Activated T-cell treated with anti-CD3 and anti-CD28 coated beads, Interleukin-2, amount 50 U/mL, for 72 hours (primary cell): ENCODE results near the gene TRIO. TPM values are rescaled to one million over a fixed set of nuclear protein-coding genes. Genes with fewer than 3 reads are reported as not detected.

ENCODE experiments used
- ATAC-seq, 2 donors: fragments of 150-1000 bp; cut with Tn5 transposase; replicated peaks in 1 of 2; 2 replicates each; pipeline ENCODE4 v1.10.0; 2021; ENCODE audit warnings: moderate library complexity in 2 of 2, mild to moderate bottlenecking in 1 of 2
- DNase-seq, 2 donors: peaks; one replicate each; pipeline ENCODE4 v3.0.0; 2021 to 2022; ENCODE audit warnings: mixed read lengths in 1 of 2
- H3K27ac Mint-ChIP-seq: one replicate; pipeline ENCODE4 v1.8.0; 2022; ENCODE audit warnings: mild to moderate bottlenecking, moderate library complexity, mixed read lengths
- H3K27me3 Mint-ChIP-seq: one replicate; pipeline ENCODE4 v1.8.0; 2022; ENCODE audit warnings: low read depth, mixed read lengths
- H3K36me3 Mint-ChIP-seq, 2 donors: one replicate each; pipeline ENCODE4 v1.8.0; 2022; ENCODE audit warnings: mixed read lengths in 2 of 2, mild to moderate bottlenecking in 1 of 2; ENCODE audit not compliant: insufficient read depth in 2 of 2
- H3K4me1 Mint-ChIP-seq: one replicate; pipeline ENCODE4 v1.8.0; 2022; ENCODE audit warnings: low read depth, mixed read lengths
- H3K4me3 Mint-ChIP-seq, 2 donors: one replicate each; pipeline ENCODE4 v1.8.0; 2022; ENCODE audit warnings: mild to moderate bottlenecking in 2 of 2, mixed read lengths in 2 of 2, moderate library complexity in 2 of 2
- H3K9me3 Mint-ChIP-seq, 2 donors: one replicate each; pipeline ENCODE4 v1.8.0; 2022; ENCODE audit warnings: mixed read lengths in 2 of 2
- total RNA-seq, 2 donors: library from RNA; stranded (reverse); gene quantifications; one replicate each; pipeline ENCODE4 v1.2.3, GENCODE V29; 2022

The TRIO gene
- total RNA-seq, 2 donors from 2014 or later = 13.2 to 14.0 TPM

- Mint-ChIP-seq H3K27ac (no peak overlapping the region), H3K9me3 (no peaks in the 10 kb centered on the region), H3K4me3 (no peak overlapping the region), H3K36me3 (no peaks in the 10 kb centered on the region), H3K27me3 (peaks cover 2% of the 10 kb centered on the region), H3K4me1 (no peaks in the 10 kb centered on the region)
- no peak for DNase-seq
- no peak for ATAC-seq
Measured at GRCh38 chr5:14242447-14242846, 99.3 kb downstream of the TRIO start.

DNA sequence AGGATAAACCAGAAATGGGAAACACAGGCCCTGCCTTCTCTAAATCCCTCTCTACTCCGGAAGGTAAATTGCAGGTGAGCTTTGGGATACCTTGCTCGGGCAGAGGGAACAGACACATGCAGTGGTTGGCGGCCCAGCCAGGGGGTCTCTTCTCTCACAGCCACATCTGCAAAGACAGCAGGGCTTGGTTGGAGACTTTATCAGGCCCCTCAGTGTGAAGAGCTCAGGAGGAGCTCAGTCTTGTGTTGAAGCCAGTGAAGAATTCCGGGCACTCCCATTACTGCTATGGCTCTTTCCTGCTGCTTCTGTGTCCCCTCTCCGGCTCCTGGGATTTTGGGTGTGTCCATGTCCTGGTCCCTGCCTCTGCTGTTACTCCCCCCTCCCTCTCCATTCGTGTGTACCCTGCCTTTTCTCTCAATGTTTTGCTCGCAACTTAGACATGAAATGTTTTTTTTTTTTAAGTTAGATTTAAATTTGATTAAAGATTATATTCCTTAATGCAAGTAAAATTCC is 99.8 kb downstream of the TRIO start:
- no peaks in the 10 kb centered on the region for H3K9me3 Mint-ChIP-seq
- no peak overlapping the region for H3K4me3 Mint-ChIP-seq
- no peaks in the 10 kb centered on the region for H3K36me3 Mint-ChIP-seq
- no peak for DNase-seq
- no peaks in the 10 kb centered on the region for H3K4me1 Mint-ChIP-seq
- H3K27me3 Mint-ChIP-seq = no peaks in the 10 kb centered on the region
- no peak for ATAC-seq
- H3K27ac Mint-ChIP-seq = no peak overlapping the region

GRCh38 chr5:14243766-14244165 is 100.6 kb downstream of the TRIO start:
- H3K4me3 Mint-ChIP-seq = no peak overlapping the region
- no peak for ATAC-seq
- no peak for DNase-seq
- no peaks in the 10 kb centered on the region for H3K36me3 Mint-ChIP-seq
- no peak overlapping the region for H3K27ac Mint-ChIP-seq
- no peaks in the 10 kb centered on the region for H3K4me1 Mint-ChIP-seq
- H3K9me3 Mint-ChIP-seq = no peaks in the 10 kb centered on the region
- H3K27me3 Mint-ChIP-seq = peaks cover 2% of the 10 kb centered on the region

- H3K27me3 Mint-ChIP-seq = peaks cover 8% of the 10 kb centered on the region
- no peak for ATAC-seq
- H3K9me3 Mint-ChIP-seq = no peaks in the 10 kb centered on the region
- no peak for DNase-seq
- no peak overlapping the region for H3K27ac Mint-ChIP-seq
- no peaks in the 10 kb centered on the region for H3K4me1 Mint-ChIP-seq
- no peaks in the 10 kb centered on the region for H3K36me3 Mint-ChIP-seq
- H3K4me3 Mint-ChIP-seq = no peak overlapping the region
Measured at GRCh38 chr5:14244721-14245120, 101.6 kb downstream of the TRIO start.

GRCh38 chr5:14245132-14245925 is 102.2 kb downstream of the TRIO start:
- H3K36me3 Mint-ChIP-seq = no peaks in the 10 kb centered on the region
- no peak for DNase-seq
- peaks cover 8% of the 10 kb centered on the region for H3K27me3 Mint-ChIP-seq
- H3K27ac Mint-ChIP-seq = no peak overlapping the region
- no peak overlapping the region for H3K4me3 Mint-ChIP-seq
- ATAC-seq = no peak
- H3K4me1 Mint-ChIP-seq = no peaks in the 10 kb centered on the region
- H3K9me3 Mint-ChIP-seq = no peaks in the 10 kb centered on the region

- no peaks in the 10 kb centered on the region for H3K36me3 Mint-ChIP-seq
- H3K4me1 Mint-ChIP-seq = peaks cover 2% of the 10 kb centered on the region
- H3K27ac Mint-ChIP-seq = no peak overlapping the region
- no peak for ATAC-seq
- H3K4me3 Mint-ChIP-seq = no peak overlapping the region
- peaks cover 8% of the 10 kb centered on the region for H3K27me3 Mint-ChIP-seq
- no peak for DNase-seq
- no peaks in the 10 kb centered on the region for H3K9me3 Mint-ChIP-seq
Measured at GRCh38 chr5:14246350-14247053, 103.4 kb downstream of the TRIO start.

DNA sequence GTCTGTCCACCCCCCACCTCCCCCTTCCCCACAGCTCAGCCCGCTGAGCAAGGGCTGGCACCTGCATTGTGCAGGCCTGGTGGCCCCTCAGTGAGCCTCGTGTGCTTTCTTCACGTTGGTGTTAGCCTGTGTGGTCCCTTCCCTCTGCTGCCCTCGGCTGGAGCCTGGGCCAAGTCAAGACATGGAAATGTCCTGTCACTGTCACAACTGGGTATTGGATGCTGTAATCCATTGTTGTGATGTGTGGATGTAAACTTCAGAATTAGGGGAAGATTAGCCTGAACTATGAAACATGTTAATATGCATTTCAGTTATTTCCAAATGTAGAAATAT is 103.9 kb downstream of the TRIO start:
- no peaks in the 10 kb centered on the region for H3K36me3 Mint-ChIP-seq
- peaks cover 8% of the 10 kb centered on the region for H3K27me3 Mint-ChIP-seq
- DNase-seq (no peak), ATAC-seq (no peak)
- no peak overlapping the region for H3K27ac Mint-ChIP-seq
- H3K4me1 Mint-ChIP-seq = peaks cover 7% of the 10 kb centered on the region
- H3K9me3 Mint-ChIP-seq = no peaks in the 10 kb centered on the region
- no peak overlapping the region for H3K4me3 Mint-ChIP-seq

DNA sequence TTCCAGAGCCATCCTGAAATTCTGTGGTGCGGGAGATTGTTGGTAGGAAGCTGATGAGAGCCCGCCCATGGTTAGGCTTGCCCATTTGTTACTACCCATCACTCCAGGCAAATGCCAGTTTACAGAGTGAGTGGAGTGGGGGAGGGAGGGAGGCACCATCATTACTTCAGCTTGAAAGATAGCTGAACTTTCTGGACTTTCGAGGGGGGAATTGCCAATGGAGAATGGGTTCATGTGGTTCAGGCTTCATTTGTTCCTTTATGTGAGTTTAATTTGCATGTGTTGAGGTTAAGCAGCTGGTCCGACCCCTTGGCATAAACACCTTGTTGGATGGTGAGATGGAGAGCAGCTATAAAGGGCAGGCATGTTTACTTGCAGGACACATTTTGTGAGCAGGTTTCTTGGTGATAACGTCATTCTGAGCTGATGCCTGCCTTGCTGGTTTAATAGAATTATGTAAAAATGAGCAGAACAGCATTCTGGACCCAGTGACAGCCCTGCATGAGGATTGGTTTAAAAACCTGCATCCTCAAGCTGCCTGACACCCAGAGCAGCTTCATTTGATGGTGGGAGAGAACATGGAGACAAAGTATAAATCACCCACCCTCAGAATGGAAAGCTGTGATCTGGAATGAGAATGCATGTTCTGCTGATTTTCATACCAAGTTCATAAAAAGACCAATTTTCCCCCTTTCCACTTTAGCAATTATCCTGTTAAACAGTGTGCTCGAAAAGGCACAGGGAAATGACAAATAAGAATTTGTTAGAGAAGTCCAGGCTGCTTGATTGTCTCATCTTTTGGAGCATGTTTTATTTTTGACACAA is 106.3 kb downstream of the TRIO start:
- DNase-seq (no peak), ATAC-seq (no peak)
- Mint-ChIP-seq H3K4me3 (no peak overlapping the region), H3K27me3 (peaks cover 8% of the 10 kb centered on the region), H3K4me1 (peaks cover 10% of the 10 kb centered on the region), H3K9me3 (no peaks in the 10 kb centered on the region), H3K27ac (no peak overlapping the region), H3K36me3 (no peaks in the 10 kb centered on the region)

DNA sequence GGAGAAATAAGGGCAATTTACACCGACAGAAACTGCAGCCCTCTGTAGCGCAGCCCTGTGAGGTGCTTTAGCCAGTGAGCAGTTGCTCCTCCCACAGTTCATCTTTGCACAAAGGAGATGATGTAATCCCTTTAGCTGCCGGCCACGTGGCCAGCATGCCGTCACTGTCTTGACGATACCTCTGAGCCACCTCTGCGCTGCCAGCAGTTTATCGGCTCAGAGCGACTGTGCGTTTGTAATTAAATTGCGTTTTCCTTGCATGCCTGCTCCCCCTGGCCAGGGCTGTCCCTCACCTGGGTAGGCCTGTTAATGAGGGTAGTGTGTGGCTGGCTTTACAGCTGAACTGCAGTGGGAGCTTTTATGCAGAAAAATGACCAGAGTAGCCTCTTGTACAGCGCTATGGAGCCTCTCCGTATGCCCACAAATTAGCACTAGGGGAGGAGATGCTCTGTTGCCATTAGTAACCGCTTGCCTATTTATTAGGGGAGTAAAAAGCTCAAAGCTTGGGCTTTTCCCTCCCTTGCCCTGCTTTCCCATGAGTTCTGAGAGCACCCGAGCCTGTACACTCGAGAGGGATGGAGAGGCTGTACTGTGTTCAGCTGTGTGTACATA is 107.0 kb downstream of the TRIO start:
- Mint-ChIP-seq H3K27ac (no peak overlapping the region), H3K36me3 (no peaks in the 10 kb centered on the region)

GRCh38 chr5:14250748-14251701 is 107.9 kb downstream of the TRIO start:
- no peak overlapping the region for H3K27ac Mint-ChIP-seq
- peaks cover 0 to 2% of the 10 kb centered on the region in 2 donors for H3K36me3 Mint-ChIP-seq
- H3K4me1 Mint-ChIP-seq = peaks cover 11% of the 10 kb centered on the region
- H3K4me3 Mint-ChIP-seq = no peak overlapping the region
- peaks cover 2% of the 10 kb centered on the region in 2 donors for H3K9me3 Mint-ChIP-seq
- ATAC-seq = peak in 1 of 2 donors; percentile 33
- H3K27me3 Mint-ChIP-seq = peaks cover 8% of the 10 kb centered on the region
- DNase-seq = no peak

More for the DNA sequence above, 107.0 kb downstream of the TRIO start:
- Mint-ChIP-seq H3K9me3 (no peaks in the 10 kb centered on the region), H3K4me3 (no peak overlapping the region), H3K27me3 (peaks cover 8% of the 10 kb centered on the region), H3K4me1 (peaks cover 10% of the 10 kb centered on the region)
- ATAC-seq (no peak), DNase-seq (no peak)

DNA sequence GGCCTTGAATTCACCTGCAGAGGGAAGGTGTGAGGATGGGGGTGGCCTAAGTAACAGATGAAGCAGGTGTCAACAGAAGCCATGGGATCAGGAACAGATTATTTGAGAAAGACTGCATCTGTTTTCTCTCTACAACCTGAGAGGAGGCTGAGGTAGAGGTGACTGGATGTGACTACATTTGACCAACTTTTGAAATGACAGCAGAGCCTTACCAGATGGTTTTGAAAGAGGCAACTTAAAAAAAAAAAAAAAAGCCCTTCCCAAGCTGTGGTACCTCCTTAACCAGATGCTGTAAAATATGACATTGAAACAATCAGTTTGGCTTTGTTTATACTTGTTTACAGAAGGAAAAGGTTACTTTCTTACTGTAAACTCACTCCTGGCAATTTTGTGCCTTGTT is 108.6 kb downstream of the TRIO start:
- peaks cover 15% of the 10 kb centered on the region for H3K4me1 Mint-ChIP-seq
- peaks cover 2 to 4% of the 10 kb centered on the region in 2 donors for H3K9me3 Mint-ChIP-seq
- ATAC-seq = peak; percentile 73 to 84
- no peak for DNase-seq
- peaks cover 0 to 2% of the 10 kb centered on the region in 2 donors for H3K36me3 Mint-ChIP-seq
- peaks cover 8% of the 10 kb centered on the region for H3K27me3 Mint-ChIP-seq
- H3K4me3 Mint-ChIP-seq = no peak overlapping the region
- H3K27ac Mint-ChIP-seq = peak overlapping the region; percentile 33

DNA sequence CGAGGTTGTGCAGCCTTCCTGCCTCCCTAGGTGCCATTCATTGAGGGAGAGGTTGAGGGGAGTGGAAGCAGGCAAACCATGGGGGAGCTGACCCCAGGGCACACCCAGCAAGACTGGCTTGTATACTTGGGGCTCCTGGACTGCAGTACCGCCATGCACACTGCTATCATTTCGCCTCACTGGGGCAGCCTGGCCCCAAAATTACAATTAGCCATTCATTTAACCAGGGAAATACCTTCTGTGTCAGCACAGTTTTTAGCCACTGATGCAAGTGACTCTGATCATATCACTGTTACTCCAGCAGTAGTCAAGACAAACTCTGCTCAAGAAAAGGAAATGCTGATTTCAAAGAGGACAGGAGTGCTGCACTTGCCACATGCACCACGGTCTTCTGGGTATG is 109.7 kb downstream of the TRIO start:
- H3K27me3 Mint-ChIP-seq = peaks cover 8% of the 10 kb centered on the region
- H3K4me1 Mint-ChIP-seq = peaks cover 15% of the 10 kb centered on the region
- H3K27ac Mint-ChIP-seq = no peak overlapping the region
- DNase-seq (no peak), ATAC-seq (no peak)
- H3K36me3 Mint-ChIP-seq = peaks cover 0 to 2% of the 10 kb centered on the region in 2 donors
- H3K4me3 Mint-ChIP-seq = no peak overlapping the region
- H3K9me3 Mint-ChIP-seq = peaks cover 2 to 4% of the 10 kb centered on the region in 2 donors
